GM21390 (cell line): ENCODE data around the gene OR4C13.
"Not testable (repeated sequence)": the region's sequence is repeated elsewhere in the genome, so short reads cannot be mapped to it uniquely, and the experiment has no call there.

ENCODE experiments used
- ATAC-seq: cut with Tn5 transposase; IDR thresholded peaks from one replicate; pipeline ENCODE4 v1.9.1; 2021; ENCODE audit not compliant: unreplicated experiment

The OR4C13 gene

GRCh38 chr11:49952091-49952490 lies at the start of gene OR4C13:
Gene OR4C13, plus strand, starts transcription at chr11:49952391. Its CDS starts 32 bp downstream, at chr11:49952423.
- no peak for ATAC-seq

- not testable (repeated sequence) for ATAC-seq
Observed at GRCh38 chr11:49911516-49911915, 40.7 kb upstream of the OR4C13 start.

GRCh38 chr11:49948701-49949100 lies 3.5 kb upstream of the OR4C13 start:
- ATAC-seq: not testable (repeated sequence)

- not testable (repeated sequence) for ATAC-seq
Observed at GRCh38 chr11:49973439-49973838, 21.2 kb downstream of the OR4C13 start.

- ATAC-seq: not testable (repeated sequence)
Observed at GRCh38 chr11:49982435-49982834, 30.2 kb downstream of the OR4C13 start, which contains the start of gene OR4C12. Gene OR4C12, minus strand, starts transcription at chr11:49982535. Its CDS starts 34 bp downstream, at chr11:49982501.

GRCh38 chr11:49995565-49995964 lies 43.4 kb downstream of the OR4C13 start:
- no peak for ATAC-seq
